ENCODE data around the gene MAPKAP1. TPM values are rescaled to one million over a fixed set of nuclear protein-coding genes. Genes with fewer than 3 reads are reported as not detected.

MAPKAP1 gene
- total RNA-seq, 2 donors from 2014 or later = 75.3 to 91.6 TPM

- Mint-ChIP-seq H3K27ac (no peak overlapping the region), H3K4me3 (no peak overlapping the region), H3K4me1 (no peaks in the 10 kb centered on the region), H3K36me3 (ENCODE audit: low read depth) (no peaks in the 10 kb centered on the region), H3K9me3 (no peaks in the 10 kb centered on the region), H3K27me3 (ENCODE audit: insufficient read depth) (peaks cover 17% of the 10 kb centered on the region)
- 91 to 100% methylated on average over 3 to 6 of the region's 6 CpGs for WGBS, 2 experiments (ENCODE audit: insufficient coverage in 1 of 2, insufficient read length in 1 of 2)
- H3K27ac ChIP-seq (ENCODE audit: low read depth, low read length) = no peak overlapping the region
- no peak overlapping the region for H3K9ac ChIP-seq (ENCODE audit: extremely low read depth, low read length, poor library complexity, severe bottlenecking)
- no peaks in the 10 kb centered on the region for H3K4me1 ChIP-seq (ENCODE audit: control insufficient read depth, insufficient read depth, low read length)
- H3K36me3 ChIP-seq (ENCODE audit: control insufficient read depth, insufficient read depth, low read length) = no peaks in the 10 kb centered on the region
- no peak overlapping the region for H3K4me3 ChIP-seq (ENCODE audit: low read length)
- TF ChIP-seq CTCF (conservative IDR thresholded peaks at IDR 0.05) = no peak
- DNase-seq = no peak
- H3K9me3 ChIP-seq (ENCODE audit: control insufficient read depth, low read length) = no peaks in the 10 kb centered on the region
- H3K27me3 ChIP-seq (ENCODE audit: control insufficient read depth, insufficient read depth, low read length, poor library complexity, severe bottlenecking) = no peaks in the 10 kb centered on the region
Measured at GRCh38 chr9:125391704-125392103, 315.3 kb downstream of the MAPKAP1 start.

GRCh38 chr9:125388978-125389377 lies 318.0 kb downstream of the MAPKAP1 start:
- Mint-ChIP-seq H3K4me1 (no peaks in the 10 kb centered on the region), H3K27ac (no peak overlapping the region), H3K36me3 (ENCODE audit: low read depth) (no peaks in the 10 kb centered on the region), H3K27me3 (ENCODE audit: insufficient read depth) (peaks cover 21% of the 10 kb centered on the region), H3K9me3 (peaks cover under 1% of the 10 kb centered on the region), H3K4me3 (no peak overlapping the region)
- no peak overlapping the region for H3K27ac ChIP-seq (ENCODE audit: low read depth, low read length)
- H3K9me3 ChIP-seq (ENCODE audit: control insufficient read depth, low read length) = no peaks in the 10 kb centered on the region
- DNase-seq = no peak
- no peak overlapping the region for H3K4me3 ChIP-seq (ENCODE audit: low read length)
- no peaks in the 10 kb centered on the region for H3K27me3 ChIP-seq (ENCODE audit: control insufficient read depth, insufficient read depth, low read length, poor library complexity, severe bottlenecking)
- no peaks in the 10 kb centered on the region for H3K36me3 ChIP-seq (ENCODE audit: control insufficient read depth, insufficient read depth, low read length)
- no peak for TF ChIP-seq CTCF (conservative IDR thresholded peaks at IDR 0.05)
- H3K4me1 ChIP-seq (ENCODE audit: control insufficient read depth, insufficient read depth, low read length) = no peaks in the 10 kb centered on the region
- H3K9ac ChIP-seq (ENCODE audit: extremely low read depth, low read length, poor library complexity, severe bottlenecking) = no peak overlapping the region
- WGBS, 2 experiments (ENCODE audit: insufficient coverage in 1 of 2, insufficient read length in 1 of 2) = 65 to 81% methylated on average over 6 of the region's 6 CpGs

GRCh38 chr9:125387861-125388524 lies 319.0 kb downstream of the MAPKAP1 start:
- no peaks in the 10 kb centered on the region for H3K4me1 ChIP-seq (ENCODE audit: control insufficient read depth, insufficient read depth, low read length)
- no peaks in the 10 kb centered on the region for H3K9me3 ChIP-seq (ENCODE audit: control insufficient read depth, low read length)
- no peak overlapping the region for H3K9ac ChIP-seq (ENCODE audit: extremely low read depth, low read length, poor library complexity, severe bottlenecking)
- no peaks in the 10 kb centered on the region for H3K36me3 ChIP-seq (ENCODE audit: control insufficient read depth, insufficient read depth, low read length)
- DNase-seq = no peak
- H3K27me3 Mint-ChIP-seq (ENCODE audit: insufficient read depth) = peaks cover 21% of the 10 kb centered on the region
- no peak overlapping the region for H3K27ac Mint-ChIP-seq
- no peak overlapping the region for H3K4me3 ChIP-seq (ENCODE audit: low read length)
- H3K36me3 Mint-ChIP-seq (ENCODE audit: low read depth) = no peaks in the 10 kb centered on the region
- H3K27ac ChIP-seq (ENCODE audit: low read depth, low read length) = no peak overlapping the region
- no peak for TF ChIP-seq CTCF (conservative IDR thresholded peaks at IDR 0.05)
- H3K4me1 Mint-ChIP-seq = no peaks in the 10 kb centered on the region
- peaks cover 1% of the 10 kb centered on the region for H3K9me3 Mint-ChIP-seq
- WGBS, 2 experiments (ENCODE audit: insufficient coverage in 1 of 2, insufficient read length in 1 of 2) = 83 to 86% methylated on average over 9 to 14 of the region's 14 CpGs
- no peak overlapping the region for H3K4me3 Mint-ChIP-seq
- H3K27me3 ChIP-seq (ENCODE audit: control insufficient read depth, insufficient read depth, low read length, poor library complexity, severe bottlenecking) = no peaks in the 10 kb centered on the region

Other genes starting within 250 kb of the MAPKAP1 start
- 10 to 100 TPM; 37.5 to 46.1 TPM for gene PBX3, start 40.2 kb upstream of the MAPKAP1 start, total RNA-seq